Measurements from ENCODE around the gene LCMT2.

Gene LCMT2

GRCh38 chr15:43329217-43329959, 985 bp downstream of the LCMT2 start:
- TF ChIP-seq CTCF (IDR thresholded peaks at IDR 0.05): no peak
- Histone ChIP-seq H3K4me3 (peak overlapping the region; percentile 93), H3K27ac (peak overlapping the region; percentile 78 to 95)
- peak; percentile 82 for DNase-seq (ENCODE audit: low spot score)

DNA sequence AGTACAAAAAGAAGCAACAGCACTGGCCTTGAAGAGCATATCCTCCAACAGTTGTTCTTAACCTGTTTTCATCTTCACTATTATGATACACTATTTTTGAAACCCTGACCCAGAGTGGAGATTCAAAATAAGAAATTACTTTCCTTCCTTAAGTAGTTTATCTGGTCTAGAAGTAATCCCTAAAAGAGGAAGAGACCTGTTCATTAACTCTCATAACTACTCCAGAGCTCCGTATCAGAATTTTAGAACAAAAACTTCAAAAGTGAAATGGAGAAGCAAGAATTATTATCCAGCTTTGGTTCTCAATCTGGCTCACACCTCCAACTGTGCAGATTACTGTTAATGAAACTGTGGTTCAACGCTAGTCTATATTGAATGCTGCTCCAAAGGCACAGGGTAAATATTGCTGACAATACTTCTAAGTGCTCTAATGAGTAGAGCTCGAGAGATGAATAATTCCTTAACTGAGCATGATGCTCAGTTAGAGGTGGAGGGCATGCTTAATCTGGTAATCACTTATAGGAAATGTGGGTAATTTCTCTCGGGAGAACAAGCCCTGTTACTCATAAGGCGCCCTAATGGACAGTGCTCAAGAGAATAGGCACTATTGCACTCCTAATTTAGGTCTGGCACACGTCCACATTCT, 5.2 kb downstream of the LCMT2 start:
- H3K4me3 ChIP-seq: no peak overlapping the region
- H3K27ac ChIP-seq: no peak overlapping the region
- no peak for TF ChIP-seq CTCF (IDR thresholded peaks at IDR 0.05)
- no peak for DNase-seq (ENCODE audit: low spot score)

- no peak for TF ChIP-seq CTCF (IDR thresholded peaks at IDR 0.05)
- Histone ChIP-seq H3K4me3 (no peak overlapping the region), H3K27ac (no peak overlapping the region)
- no peak for DNase-seq (ENCODE audit: low spot score)
These were observed 11.2 kb downstream of the LCMT2 start for GRCh38 chr15:43318990-43319771.

DNA sequence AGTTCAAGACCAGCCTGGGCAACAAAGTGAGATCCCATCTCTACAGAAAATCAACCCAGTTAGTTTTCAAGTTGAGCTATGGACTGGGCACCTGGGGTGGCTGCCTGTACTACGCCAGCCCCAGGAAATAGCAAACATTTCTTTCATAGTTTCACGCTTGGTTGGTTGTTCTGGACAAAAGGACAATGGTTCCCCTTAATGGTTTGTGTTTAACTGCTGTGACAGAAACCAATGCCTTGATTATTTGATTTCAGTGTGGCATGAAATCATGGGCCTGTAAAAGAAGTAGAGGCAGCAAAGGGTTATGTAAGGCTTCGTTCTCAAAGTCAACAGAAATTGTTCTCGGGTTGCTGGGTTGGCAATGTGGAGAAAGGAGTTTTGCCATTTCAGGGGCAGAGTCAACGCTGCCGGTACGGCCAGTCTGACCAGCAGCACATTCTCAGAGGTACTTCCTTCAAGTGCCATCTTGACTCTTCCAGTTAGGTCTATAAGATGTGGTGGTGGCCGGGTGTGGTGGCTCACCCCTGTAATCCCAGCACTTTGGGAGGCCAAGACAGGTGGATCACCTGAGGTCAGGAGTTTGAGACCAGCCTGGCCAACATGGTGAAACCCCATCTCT, 12.7 kb downstream of the LCMT2 start:
- DNase-seq (ENCODE audit: low spot score): no peak
- no peak overlapping the region for H3K27ac ChIP-seq
- TF ChIP-seq CTCF (IDR thresholded peaks at IDR 0.05): no peak

GRCh38 chr15:43316971-43317346, 13.4 kb downstream of the LCMT2 start:
- Histone ChIP-seq H3K4me3 (no peak overlapping the region), H3K27ac (no peak overlapping the region)
- no peak for DNase-seq (ENCODE audit: low spot score)
- TF ChIP-seq CTCF (IDR thresholded peaks at IDR 0.05): no peak

More for the DNA sequence above, 12.7 kb downstream of the LCMT2 start:
- no peak overlapping the region for H3K4me3 ChIP-seq

GRCh38 chr15:43316016-43316970, 14.1 kb downstream of the LCMT2 start:
- TF ChIP-seq CTCF (IDR thresholded peaks at IDR 0.05): no peak
- Histone ChIP-seq H3K27ac (no peak overlapping the region), H3K4me3 (no peak overlapping the region)
- DNase-seq (ENCODE audit: low spot score): no peak

Measured in coronary artery (tissue), 2 donors.